Retinal pigment epithelial cell (primary cell): ENCODE measurements around the gene TPM2.

Experiments
- DNase-seq: peaks from one replicate; pipeline ENCODE4 v3.0.0-alpha.2; 2010; ENCODE audit warnings: low read depth
- H3K4me3 ChIP-seq: 2 replicates; pipeline ENCODE4 v1.5.1; 2011; ENCODE audit warnings: mild to moderate bottlenecking, low read length, control low read depth, moderate library complexity
- TF ChIP-seq, protein P1 (sequence below): conservative IDR thresholded peaks from 2 replicates; pipeline ENCODE4 v1.5.1; 2011; ENCODE audit warnings: low read depth, low read length, control low read depth, inconsistent platforms

The TPM2 gene

GRCh38 chr9:35732185-35732799 is 42.6 kb upstream of the TPM2 start, which contains the start of the genes CREB3 and TLN1:
CREB3 (plus strand) TSS chr9:35732666; CDS start chr9:35732773, 107 bp downstream.
TLN1 (minus strand) TSS chr9:35732195; CDS start chr9:35725694, 6,501 bp downstream.
- H3K4me3 ChIP-seq, result peak within 1 kb of the TSS; percentile 68
- DNase-seq, result peak; percentile 95
- TF ChIP-seq, protein P1, sequence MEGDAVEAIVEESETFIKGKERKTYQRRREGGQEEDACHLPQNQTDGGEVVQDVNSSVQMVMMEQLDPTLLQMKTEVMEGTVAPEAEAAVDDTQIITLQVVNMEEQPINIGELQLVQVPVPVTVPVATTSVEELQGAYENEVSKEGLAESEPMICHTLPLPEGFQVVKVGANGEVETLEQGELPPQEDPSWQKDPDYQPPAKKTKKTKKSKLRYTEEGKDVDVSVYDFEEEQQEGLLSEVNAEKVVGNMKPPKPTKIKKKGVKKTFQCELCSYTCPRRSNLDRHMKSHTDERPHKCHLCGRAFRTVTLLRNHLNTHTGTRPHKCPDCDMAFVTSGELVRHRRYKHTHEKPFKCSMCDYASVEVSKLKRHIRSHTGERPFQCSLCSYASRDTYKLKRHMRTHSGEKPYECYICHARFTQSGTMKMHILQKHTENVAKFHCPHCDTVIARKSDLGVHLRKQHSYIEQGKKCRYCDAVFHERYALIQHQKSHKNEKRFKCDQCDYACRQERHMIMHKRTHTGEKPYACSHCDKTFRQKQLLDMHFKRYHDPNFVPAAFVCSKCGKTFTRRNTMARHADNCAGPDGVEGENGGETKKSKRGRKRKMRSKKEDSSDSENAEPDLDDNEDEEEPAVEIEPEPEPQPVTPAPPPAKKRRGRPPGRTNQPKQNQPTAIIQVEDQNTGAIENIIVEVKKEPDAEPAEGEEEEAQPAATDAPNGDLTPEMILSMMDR, result no peak

DNA sequence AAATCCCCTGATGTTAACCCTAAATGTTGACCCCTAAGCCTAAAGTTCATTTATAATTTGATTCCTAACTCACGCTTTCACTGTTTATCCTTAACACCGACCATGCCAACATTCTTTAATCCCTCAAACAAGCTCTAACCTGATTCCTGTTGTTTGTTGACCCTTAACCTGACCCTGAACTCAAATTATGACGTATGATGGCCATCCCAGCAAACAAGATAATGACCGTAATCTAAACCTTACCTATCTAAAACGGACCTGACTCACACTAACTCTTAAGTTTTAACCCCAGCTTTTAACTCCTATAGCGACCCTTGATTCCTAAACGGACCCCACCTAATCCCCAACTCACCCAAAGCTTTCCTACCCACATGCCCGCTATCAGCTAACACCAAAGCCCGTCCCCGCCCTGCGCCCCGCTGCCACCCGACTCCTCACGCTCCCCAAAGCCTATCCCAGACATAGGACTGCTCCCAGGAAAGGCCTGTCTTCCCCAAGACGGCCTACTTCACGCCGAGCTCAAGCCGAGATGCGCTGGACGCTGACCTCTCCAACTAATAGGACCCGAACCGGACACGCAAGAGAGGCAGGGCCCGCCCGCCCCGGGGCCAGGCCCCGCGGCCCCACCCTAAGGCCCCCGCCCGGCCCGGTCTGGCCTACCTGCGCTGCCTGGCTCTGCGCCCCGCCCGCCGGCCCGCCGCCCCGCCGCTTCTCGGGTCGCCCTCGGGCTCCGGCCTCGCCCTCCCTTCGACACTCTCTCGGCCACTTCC is 41.9 kb upstream of the TPM2 start:
- peak overlapping the region; percentile 68 for H3K4me3 ChIP-seq
- TF ChIP-seq, protein P1, result no peak
- no peak for DNase-seq

- H3K4me3 ChIP-seq, result peak overlapping the region; percentile 68
- TF ChIP-seq, protein P1, result no peak
These were observed 40.7 kb upstream of the TPM2 start for GRCh38 chr9:35730486-35730854.

GRCh38 chr9:35729700-35730485 is 40.2 kb upstream of the TPM2 start:
- TF ChIP-seq, protein P1, result peak; percentile 75
- peak; percentile 18 for DNase-seq
- H3K4me3 ChIP-seq, result peak overlapping the region; percentile 68

More at GRCh38 chr9:35730486-35730854, 40.7 kb upstream of the TPM2 start:
- DNase-seq, result no peak

- no peak for DNase-seq
- TF ChIP-seq, protein P1, result no peak
- H3K4me3 ChIP-seq, result peak overlapping the region; percentile 68
These were observed 39.4 kb upstream of the TPM2 start for GRCh38 chr9:35729101-35729500.

- TF ChIP-seq, protein P1, result no peak
- H3K4me3 ChIP-seq, result peak overlapping the region; percentile 33
- DNase-seq, result peak; percentile 37
These were observed 38.6 kb upstream of the TPM2 start for GRCh38 chr9:35728041-35728971.
